ENCODE data around the gene UBE3B. TPM values are rescaled to one million over a fixed set of nuclear protein-coding genes. Genes with fewer than 3 reads are reported as not detected.
A peak's percentile ranks its signal among the peaks of the same experiment; 100 is the strongest.

UBE3B gene
- total RNA-seq, 1 donor from 2014 or later, result 39.1 TPM

DNA sequence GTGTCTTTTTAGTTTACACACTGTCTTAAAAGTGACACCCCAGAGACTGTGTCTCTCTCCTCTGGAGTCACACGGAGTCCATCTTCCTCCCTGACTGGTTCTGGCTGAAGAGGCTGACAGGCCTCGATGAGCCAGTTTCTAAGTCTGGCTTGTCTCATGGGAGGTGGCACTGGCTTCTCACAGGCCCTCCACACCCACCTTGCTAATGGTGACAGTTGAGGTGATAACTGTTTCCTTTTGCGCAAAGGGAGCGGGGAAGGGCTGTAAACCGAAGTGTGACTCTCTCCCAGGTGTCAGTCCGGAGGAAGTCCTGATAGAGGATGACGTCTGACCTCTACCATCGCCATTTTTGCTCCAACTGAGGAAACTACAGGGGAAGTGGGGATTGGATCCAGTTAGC is 30.6 kb upstream of the UBE3B start:
- intact Hi-C loops (cut with DNase I), result no loop called here
- Histone ChIP-seq H3K27ac (no peak overlapping the region), H3K36me3 (peaks cover 74% of the 10 kb centered on the region), H3K9me3 (no peaks in the 10 kb centered on the region), H3K27me3 (no peaks in the 10 kb centered on the region), H3K4me1 (peaks cover 10% of the 10 kb centered on the region), H3K4me3 (no peak overlapping the region)
- ATAC-seq (no peak), DNase-seq (no peak)
- TF ChIP-seq, protein P1, sequence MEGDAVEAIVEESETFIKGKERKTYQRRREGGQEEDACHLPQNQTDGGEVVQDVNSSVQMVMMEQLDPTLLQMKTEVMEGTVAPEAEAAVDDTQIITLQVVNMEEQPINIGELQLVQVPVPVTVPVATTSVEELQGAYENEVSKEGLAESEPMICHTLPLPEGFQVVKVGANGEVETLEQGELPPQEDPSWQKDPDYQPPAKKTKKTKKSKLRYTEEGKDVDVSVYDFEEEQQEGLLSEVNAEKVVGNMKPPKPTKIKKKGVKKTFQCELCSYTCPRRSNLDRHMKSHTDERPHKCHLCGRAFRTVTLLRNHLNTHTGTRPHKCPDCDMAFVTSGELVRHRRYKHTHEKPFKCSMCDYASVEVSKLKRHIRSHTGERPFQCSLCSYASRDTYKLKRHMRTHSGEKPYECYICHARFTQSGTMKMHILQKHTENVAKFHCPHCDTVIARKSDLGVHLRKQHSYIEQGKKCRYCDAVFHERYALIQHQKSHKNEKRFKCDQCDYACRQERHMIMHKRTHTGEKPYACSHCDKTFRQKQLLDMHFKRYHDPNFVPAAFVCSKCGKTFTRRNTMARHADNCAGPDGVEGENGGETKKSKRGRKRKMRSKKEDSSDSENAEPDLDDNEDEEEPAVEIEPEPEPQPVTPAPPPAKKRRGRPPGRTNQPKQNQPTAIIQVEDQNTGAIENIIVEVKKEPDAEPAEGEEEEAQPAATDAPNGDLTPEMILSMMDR (IDR thresholded peaks at IDR 0.05), result no peak

DNA sequence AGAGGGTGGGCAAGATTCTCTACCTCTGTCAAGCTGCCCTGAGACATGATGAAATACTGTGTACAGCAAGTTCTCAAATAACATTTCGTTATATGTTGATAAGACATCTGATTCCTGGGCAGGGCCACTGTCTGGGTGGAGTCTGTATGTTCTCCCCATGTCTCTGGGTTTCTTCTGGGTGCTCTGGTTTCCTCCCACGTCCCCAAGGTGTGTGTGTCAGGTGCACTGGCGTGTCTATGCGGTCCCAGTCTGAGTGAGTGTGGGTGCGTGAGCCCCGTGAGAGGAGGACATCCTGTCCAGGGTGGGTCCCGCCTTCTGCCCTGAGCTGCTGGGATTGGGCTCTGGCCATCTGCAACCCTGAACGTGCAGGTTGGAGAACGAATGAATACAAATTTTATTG is 30.0 kb upstream of the UBE3B start:
- DNase-seq (no peak), ATAC-seq (no peak)
- peaks cover 80% of the 10 kb centered on the region for H3K36me3 ChIP-seq
- no peak overlapping the region for H3K4me3 ChIP-seq
- H3K27ac ChIP-seq, result no peak overlapping the region
- intact Hi-C loops (cut with DNase I), result no loop called here
- no peaks in the 10 kb centered on the region for H3K27me3 ChIP-seq
- TF ChIP-seq, protein P1 (IDR thresholded peaks at IDR 0.05), result no peak
- H3K9me3 ChIP-seq, result no peaks in the 10 kb centered on the region
- H3K4me1 ChIP-seq, result peaks cover 10% of the 10 kb centered on the region

DNA sequence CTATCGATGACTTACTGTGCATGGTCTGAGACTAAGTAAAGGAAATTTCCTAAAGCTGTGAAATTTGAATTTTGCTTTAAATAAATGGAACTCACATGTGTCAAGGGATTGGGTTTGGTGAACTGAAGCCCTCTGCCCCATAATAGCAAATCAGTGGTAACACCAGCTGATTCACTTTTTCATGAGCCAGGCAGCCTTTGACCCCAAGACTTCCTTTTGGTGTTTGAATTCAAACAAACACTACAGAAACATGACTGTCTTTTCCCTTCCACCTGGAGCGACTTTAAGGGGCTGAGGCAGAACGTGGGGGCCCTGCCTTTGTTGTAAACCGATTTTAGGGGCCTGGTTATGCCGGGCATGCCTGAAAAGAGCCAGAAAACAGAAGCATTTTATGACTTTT is 29.2 kb upstream of the UBE3B start:
- intact Hi-C loops (cut with DNase I), result no loop called here
- TF ChIP-seq, protein P1 (IDR thresholded peaks at IDR 0.05), result no peak
- Histone ChIP-seq H3K4me3 (no peak overlapping the region), H3K4me1 (peaks cover 10% of the 10 kb centered on the region), H3K9me3 (no peaks in the 10 kb centered on the region), H3K27ac (peak overlapping the region; percentile 30), H3K36me3 (peaks cover 88% of the 10 kb centered on the region), H3K27me3 (no peaks in the 10 kb centered on the region)
- DNase-seq (no peak), ATAC-seq (no peak)

- no peak overlapping the region for H3K4me3 ChIP-seq
- no peaks in the 10 kb centered on the region for H3K9me3 ChIP-seq
- DNase-seq, result no peak
- H3K4me1 ChIP-seq, result peaks cover 10% of the 10 kb centered on the region
- TF ChIP-seq, protein P1 (IDR thresholded peaks at IDR 0.05), result no peak
- peaks cover 94% of the 10 kb centered on the region for H3K36me3 ChIP-seq
- peak overlapping the region; percentile 30 for H3K27ac ChIP-seq
- ATAC-seq, result no peak
- H3K27me3 ChIP-seq, result no peaks in the 10 kb centered on the region
- intact Hi-C loops (cut with DNase I), result no loop called here
Measured at GRCh38 chr12:109448707-109449390, 28.6 kb upstream of the UBE3B start.

GRCh38 chr12:109449845-109450532 is 27.4 kb upstream of the UBE3B start:
- Histone ChIP-seq H3K27me3 (no peaks in the 10 kb centered on the region), H3K36me3 (peaks cover 95% of the 10 kb centered on the region), H3K4me3 (no peak overlapping the region), H3K27ac (no peak overlapping the region), H3K9me3 (no peaks in the 10 kb centered on the region), H3K4me1 (peaks cover 6% of the 10 kb centered on the region)
- ATAC-seq (peak; percentile 33), DNase-seq (no peak)
- TF ChIP-seq, protein P1 (IDR thresholded peaks at IDR 0.05), result no peak
- intact Hi-C loops (cut with DNase I), result no loop called here

All from upper lobe of right lung (tissue), 1 donor.